SK-N-SH (cell line): Measurements from ENCODE around the gene CENATAC.

Experiments
- EZH2phosphoT487 ChIP-seq: fragments of 200-600 bp; sonication (generic); IDR thresholded peaks from 2 replicates; pipeline ENCODE4 v1.6.1; 2017; ENCODE audit warnings: low read depth, mixed run types, mild to moderate bottlenecking, antibody characterized with exemption, moderate library complexity, borderline replicate concordance
- NRF1 ChIP-seq: IDR thresholded peaks from 2 replicates; pipeline ENCODE4 v1.6.1; 2012; ENCODE audit warnings: low read depth, mild to moderate bottlenecking, low read length
- RAD21 ChIP-seq: IDR thresholded peaks from 2 replicates; pipeline ENCODE4 v1.6.1; 2012; ENCODE audit warnings: mild to moderate bottlenecking, low read length
- RFX5 ChIP-seq: IDR thresholded peaks from 2 replicates; pipeline ENCODE4 v1.6.1; 2012; ENCODE audit warnings: mild to moderate bottlenecking, improper control_type of control experiment, low read length
- SIN3A ChIP-seq: IDR thresholded peaks from 2 replicates; pipeline ENCODE4 v1.6.1; 2012; ENCODE audit warnings: low read depth, mild to moderate bottlenecking, low read length, moderate library complexity, borderline replicate concordance
- TAF1 ChIP-seq: IDR thresholded peaks from 2 replicates; pipeline ENCODE4 v1.6.1; 2012; ENCODE audit warnings: low read depth, mild to moderate bottlenecking, low read length, moderate library complexity, borderline replicate concordance
- TF ChIP-seq, protein P1 (sequence below): fragments of 200-600 bp; sonication (generic); IDR thresholded peaks from 2 replicates; pipeline ENCODE4 v1.6.1; 2017; ENCODE audit warnings: antibody characterized with exemption, mild to moderate bottlenecking, moderate library complexity
- TF ChIP-seq, protein P2 (sequence below): fragments of 150-350 bp; IDR thresholded peaks from 2 replicates; pipeline ENCODE4 v1.6.1; 2017; ENCODE audit warnings: antibody characterized with exemption, low read length, low read depth, borderline replicate concordance

DNA sequence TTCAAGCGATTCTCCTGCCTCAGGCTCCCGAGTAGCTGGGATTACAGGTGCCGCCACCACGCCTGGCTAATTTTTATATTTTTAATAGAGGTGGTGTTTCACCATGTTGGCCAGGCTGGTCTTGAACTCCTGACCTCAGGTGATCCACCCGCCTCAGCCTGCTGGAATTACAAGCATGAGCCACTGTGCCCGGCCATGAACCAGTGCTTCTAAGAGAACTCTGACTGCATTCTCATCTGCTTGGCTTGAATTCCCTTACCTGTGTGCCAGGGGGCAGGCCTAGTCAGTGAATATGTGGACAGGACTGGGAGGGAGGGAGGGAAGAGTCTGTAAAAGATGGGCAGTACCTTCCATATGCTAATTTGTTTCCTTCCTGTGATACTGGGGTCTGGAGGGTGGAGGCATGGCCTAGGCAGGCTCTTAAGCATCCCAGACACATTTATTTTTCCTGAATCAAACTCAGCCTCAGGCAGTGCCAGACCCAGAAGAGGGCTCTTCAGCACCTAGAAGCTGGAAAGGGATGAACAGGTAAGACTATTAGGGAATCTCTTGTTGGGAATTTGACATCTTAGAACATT is 13.6 kb downstream of the CENATAC start:
- TF ChIP-seq, protein P1, sequence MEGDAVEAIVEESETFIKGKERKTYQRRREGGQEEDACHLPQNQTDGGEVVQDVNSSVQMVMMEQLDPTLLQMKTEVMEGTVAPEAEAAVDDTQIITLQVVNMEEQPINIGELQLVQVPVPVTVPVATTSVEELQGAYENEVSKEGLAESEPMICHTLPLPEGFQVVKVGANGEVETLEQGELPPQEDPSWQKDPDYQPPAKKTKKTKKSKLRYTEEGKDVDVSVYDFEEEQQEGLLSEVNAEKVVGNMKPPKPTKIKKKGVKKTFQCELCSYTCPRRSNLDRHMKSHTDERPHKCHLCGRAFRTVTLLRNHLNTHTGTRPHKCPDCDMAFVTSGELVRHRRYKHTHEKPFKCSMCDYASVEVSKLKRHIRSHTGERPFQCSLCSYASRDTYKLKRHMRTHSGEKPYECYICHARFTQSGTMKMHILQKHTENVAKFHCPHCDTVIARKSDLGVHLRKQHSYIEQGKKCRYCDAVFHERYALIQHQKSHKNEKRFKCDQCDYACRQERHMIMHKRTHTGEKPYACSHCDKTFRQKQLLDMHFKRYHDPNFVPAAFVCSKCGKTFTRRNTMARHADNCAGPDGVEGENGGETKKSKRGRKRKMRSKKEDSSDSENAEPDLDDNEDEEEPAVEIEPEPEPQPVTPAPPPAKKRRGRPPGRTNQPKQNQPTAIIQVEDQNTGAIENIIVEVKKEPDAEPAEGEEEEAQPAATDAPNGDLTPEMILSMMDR = no peak
- TF ChIP-seq EZH2phosphoT487 (no peak), TAF1 (no peak), RAD21 (no peak), SIN3A (no peak), RFX5 (no peak), NRF1 (no peak)
- TF ChIP-seq, protein P2, sequence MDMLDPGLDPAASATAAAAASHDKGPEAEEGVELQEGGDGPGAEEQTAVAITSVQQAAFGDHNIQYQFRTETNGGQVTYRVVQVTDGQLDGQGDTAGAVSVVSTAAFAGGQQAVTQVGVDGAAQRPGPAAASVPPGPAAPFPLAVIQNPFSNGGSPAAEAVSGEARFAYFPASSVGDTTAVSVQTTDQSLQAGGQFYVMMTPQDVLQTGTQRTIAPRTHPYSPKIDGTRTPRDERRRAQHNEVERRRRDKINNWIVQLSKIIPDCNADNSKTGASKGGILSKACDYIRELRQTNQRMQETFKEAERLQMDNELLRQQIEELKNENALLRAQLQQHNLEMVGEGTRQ = no peak
